Non-pigmented ciliary epithelial cell (primary cell): ENCODE measurements around the gene UBXN10.
"Not testable (repeated sequence)": the region's sequence is repeated elsewhere in the genome, so short reads cannot be mapped to it uniquely, and the experiment has no call there.

Experiments used
- DNase-seq: peaks from one replicate; pipeline ENCODE4 v3.0.0-alpha.2; 2010; ENCODE audit warnings: low read depth

UBXN10 gene

DNA sequence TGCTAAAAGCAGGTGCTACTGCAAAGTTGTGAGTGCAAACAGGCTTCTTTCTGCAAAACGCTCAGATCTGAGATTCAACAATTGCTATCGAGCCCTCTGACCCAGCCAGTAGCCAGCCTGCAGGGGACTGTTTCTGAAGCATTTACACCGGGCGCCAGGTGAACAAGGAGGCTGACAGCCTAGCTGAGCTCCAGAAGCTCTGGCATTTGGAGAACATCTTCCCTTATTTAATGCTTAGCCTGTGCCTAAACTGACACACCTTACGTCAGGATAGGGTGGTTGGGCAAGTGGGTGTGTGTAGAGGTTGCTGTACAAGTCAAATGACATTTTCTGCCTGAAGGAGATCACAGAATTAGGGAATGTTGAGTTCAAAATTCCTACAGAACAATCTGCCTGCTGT, 16.3 kb downstream of the UBXN10 start:
- no peak for DNase-seq

- DNase-seq: no peak
These were observed 21.6 kb downstream of the UBXN10 start for GRCh38 chr1:20207546-20207945.

DNA sequence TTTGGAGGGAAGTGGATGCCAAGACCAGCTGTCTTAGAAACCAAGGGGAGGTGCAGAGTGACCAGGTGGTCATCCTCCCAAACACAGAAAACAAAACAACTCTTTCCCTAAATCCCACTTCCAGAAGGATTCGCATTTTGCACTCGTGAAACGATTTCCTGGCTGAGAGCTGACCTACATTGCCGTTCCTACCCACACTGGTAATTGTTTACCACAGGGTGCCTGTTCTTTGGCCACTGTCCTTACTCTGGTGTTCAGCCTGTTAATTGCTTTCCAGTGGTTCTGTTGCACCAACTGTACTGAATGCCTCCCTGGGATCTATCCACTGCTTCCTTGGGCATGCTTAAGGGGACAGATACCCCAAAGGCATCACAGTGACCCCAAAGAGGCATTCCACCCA, 23.6 kb downstream of the UBXN10 start:
- no peak for DNase-seq

DNA sequence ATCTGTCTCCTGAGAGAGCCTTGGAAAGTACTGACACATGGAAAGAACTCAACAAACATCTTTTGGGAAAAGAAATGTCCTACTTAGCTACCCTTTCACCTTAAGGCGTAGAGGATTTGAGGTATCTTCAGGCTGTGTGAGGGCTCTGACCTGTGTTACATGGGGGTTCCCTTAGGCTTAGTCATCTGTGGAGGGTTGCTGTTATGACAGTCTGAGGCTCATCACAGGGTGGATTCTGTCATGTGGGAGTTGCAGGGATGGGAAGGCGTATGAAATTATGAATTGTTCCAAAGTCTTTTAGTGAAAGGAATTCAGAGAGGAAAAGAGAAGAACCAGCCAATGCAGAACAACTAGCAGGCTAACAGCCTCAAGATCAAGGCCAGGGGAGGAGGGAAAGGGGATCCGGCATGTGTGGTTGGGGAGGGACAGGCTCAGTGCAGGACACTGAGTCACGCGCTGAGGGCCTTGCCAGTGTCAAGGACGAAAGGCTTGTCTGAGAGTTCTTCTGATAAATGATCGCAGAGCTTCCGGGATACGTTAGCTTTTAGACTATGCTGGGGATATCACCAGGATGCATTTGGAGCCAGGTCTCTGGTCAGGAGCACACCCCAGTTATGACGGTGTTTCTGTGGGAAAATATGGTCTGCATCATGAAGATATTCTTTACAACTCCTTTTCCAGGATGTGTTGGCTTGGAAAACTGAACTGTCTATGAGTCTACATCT, 25.0 kb downstream of the UBXN10 start:
- DNase-seq: no peak

GRCh38 chr1:20211511-20211931, 25.6 kb downstream of the UBXN10 start:
- no peak for DNase-seq

DNA sequence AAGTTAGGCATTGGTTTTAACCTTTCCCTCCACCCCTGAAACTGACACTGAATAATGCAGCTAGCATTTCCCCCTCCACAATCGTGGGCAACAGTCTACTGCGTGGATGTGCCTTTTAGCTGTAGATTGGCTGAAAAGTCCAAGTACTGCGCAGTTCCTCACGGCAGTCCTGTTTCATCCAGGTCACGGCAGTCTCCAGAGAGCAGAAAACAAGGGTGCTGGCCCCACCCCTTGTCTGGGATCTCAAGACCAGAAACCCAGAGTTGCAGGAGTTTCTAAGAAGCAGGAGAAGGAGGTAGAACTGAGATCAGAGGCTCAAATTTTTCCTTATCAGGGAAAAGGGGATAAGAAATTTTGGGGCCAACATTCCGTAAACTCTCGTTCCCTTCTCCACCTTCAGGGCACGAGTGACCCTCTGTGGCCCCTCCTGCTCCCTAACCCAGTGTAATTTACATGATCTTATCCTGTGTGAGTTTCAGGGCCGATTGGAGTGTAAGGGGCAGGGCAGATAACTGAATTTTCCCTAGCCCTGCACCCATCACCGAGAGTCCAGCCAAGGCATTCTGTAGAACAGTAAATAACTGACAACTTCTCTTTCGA, 26.3 kb downstream of the UBXN10 start:
- no peak for DNase-seq

- DNase-seq: no peak
These were observed 26.9 kb downstream of the UBXN10 start for GRCh38 chr1:20212685-20213331.

GRCh38 chr1:20215716-20216115, 29.8 kb downstream of the UBXN10 start:
- DNase-seq: no peak

DNA sequence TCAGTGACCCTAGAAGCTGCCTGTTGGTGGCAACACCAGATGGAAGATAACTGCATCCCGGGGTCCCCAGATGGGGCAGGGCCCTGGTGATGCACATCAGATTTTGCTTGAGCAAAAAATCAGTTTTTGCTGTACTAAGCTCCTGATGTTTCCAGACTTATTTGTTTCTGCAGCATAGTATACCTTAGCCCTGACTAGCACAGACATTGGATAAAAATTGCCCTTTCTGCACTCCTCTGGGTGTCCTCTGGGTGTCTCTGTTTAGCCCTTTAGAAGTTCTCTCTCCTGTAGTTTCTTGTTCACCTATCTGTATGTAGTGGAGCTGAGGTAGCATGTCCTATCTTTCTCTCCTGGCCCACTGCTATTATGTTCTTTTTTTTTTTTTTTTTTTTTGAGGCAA, 30.7 kb downstream of the UBXN10 start:
- no peak for DNase-seq

- DNase-seq: not testable (repeated sequence)
These were observed 33.2 kb downstream of the UBXN10 start for GRCh38 chr1:20219053-20219452.

GRCh38 chr1:20220036-20220435, 34.1 kb downstream of the UBXN10 start:
- no peak for DNase-seq

DNA sequence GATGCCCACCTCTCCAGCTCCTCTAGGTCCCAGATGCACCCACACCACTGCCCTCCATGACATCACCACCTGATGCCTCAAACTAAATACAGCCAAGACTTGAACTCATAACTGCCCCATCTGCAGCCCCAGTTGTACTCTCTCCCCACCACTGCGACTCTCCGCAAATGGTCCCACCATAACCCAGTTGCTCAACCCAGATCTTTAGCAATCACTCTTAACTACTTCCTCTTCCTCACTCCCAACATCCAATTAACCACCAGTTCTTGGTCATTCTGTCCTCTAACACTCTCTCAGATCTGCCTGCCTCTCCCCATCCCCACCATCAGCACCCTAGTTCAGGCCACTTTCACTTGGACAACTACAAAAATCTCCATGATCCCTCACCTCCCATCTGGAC, 37.2 kb downstream of the UBXN10 start:
- DNase-seq: no peak

DNA sequence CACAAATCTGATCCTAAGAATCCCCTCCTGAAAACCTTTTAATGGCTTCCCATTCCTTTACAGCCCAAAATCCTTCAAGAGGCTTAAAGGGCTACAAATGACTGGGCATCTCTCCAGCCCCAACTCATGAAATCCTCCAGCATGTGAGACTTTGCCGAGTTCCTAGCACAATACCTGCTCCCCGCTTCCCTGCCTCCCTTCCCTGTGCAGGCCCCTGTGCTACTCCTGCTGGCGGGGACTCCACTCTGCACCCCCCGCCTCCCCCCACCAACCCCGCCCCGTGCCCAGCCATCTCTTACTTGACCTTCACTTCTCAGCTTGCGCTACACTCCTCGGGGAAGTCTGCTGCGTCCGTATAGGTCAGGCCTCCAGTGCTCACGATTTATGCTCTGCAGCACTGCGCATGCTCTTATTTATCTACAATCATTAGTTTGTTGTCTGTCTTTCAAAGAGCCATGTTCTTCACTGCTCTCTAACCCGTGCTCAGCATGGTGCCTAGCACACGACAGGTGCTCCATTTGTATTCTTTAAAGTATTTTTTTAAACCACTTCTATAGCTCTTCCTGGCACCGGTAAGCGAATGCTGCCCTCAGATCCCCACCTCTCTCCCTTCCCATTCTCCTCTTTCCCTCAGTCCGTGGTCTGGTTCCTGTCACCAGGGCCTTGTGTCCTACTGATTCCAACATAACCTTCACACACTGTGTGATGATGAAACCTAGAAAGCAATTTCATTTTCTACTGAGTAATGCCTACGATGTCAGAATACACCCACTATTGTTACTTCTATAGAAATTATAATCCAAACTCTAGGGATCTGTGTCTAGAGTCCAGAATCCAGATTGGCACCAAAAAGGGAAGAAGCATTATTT, 37.9 kb downstream of the UBXN10 start:
- no peak for DNase-seq

- no peak for DNase-seq
These were observed 38.6 kb downstream of the UBXN10 start for GRCh38 chr1:20224546-20224945.

- DNase-seq: no peak
These were observed 41.8 kb downstream of the UBXN10 start for GRCh38 chr1:20227704-20228103.

DNA sequence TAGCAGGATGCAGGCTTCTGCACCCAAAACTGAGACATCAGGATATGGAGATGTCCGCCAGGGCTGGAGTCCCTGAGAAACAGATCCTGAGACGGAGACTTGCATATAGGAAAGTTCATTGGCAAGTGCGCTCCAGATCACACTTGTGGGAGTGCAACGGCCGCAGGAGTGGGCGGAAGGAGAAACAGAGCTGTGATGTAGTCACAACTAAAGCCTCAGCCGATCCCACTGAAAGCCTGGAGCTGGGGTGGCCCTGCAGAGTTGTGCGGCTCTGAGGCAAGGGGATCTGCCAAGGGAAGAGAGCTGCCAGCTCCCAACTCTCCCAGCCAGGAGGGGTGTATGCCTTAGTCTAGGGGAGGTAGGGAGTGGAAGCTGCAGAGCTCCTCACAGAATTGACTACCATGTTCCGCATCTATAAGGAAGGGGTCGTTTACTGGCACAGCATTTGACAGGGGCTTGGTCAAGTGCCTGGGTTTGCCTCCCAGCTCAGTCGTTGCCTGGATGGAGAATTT, 42.5 kb downstream of the UBXN10 start:
- no peak for DNase-seq

DNA sequence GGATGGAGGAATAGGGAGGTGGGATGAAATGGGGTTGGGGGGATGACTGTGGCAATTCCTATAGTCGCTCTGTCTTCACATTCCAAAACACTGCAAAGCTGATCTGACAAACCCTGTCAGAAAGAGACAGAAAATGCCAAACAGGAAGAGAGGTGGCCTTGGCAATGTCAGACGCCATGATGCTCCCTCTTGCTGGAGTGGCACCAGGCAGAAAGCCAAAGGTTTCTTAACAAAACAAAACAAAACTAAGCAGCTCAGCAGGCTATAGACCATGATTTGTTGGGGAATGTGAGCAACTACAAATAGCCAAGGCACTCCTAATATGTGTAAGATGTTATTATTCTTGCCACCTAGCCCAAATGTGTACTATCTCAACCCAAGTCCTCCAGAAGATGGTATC, 43.3 kb downstream of the UBXN10 start:
- DNase-seq: no peak

DNA sequence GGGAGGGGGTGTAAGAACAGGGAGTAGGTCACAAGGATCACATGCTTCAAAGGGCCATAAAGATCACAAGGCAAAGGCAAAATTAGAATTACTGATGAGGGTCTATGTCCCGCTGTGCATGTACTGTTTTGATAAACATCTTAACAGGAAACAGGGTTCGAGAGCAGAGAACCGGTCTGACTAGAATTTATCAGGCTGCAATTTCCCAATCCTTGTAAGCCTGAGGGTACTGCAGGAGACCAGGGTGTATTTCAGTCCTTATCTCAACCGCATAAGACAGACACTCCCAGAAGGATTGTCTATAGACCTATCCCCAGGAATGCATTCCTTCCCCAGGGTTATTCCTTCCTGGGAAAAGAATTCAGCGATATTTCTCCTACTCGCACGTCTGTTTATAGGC, 46.7 kb downstream of the UBXN10 start:
- DNase-seq: not testable (repeated sequence)

DNA sequence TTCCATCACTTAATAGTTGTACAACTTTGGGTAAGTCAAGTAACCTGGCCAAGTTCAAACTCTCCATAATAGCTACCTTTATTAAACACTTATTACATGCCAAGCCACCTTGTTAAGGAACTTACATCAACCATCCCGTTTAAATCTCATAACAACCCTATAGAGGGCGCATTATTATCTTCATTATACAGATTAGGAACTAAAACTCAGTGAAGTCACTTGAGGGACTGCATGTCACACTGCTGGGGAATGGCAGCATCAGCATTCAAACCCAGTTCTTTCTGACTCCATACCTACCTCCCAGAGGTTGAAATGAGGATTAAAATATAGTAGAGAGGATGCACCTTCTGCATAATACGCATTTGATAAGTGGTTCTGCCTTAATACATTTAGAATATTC, 47.5 kb downstream of the UBXN10 start:
- no peak for DNase-seq

DNA sequence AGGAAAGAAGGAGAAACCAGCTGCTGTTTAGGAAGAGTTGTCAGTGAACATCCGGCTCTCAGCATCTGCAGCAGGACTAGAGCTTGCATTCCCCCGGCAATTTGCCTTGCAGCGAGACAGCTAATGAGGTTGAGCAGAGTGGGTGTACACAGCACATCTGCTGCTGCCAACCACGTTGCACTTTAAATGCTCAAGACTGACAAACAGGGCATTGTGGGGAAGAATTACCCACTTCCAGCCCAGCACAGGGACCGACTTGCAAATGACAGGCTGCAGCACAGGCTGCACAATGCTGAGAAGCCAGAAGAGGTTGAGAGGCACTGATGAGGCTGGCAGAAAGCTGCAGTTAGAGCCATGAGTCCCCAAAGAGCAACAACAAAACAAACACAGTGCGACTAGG, 48.0 kb downstream of the UBXN10 start:
- no peak for DNase-seq

- no peak for DNase-seq
These were observed 49.1 kb downstream of the UBXN10 start for GRCh38 chr1:20234788-20235535.

DNA sequence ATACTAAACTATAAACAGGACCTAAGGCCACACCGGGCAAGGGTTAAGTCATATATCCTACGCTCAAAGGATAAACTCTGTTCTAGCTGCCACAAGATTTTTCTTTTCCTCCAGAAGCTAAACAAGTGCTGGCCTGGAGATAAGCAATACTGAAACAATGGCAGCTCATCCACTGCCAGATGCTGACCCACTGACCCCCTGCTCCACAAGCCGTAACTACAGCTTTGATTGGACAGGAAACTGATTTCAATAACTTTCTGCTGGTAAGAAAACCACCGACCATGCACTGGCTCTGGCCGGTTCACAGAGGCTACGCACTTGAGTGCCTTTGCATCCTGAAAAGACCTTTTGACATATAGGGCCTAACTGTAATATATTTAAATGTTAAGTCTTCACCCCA, 51.8 kb downstream of the UBXN10 start:
- no peak for DNase-seq
